H9 (cell line): ENCODE measurements around the gene KRTAP20-2. TPM values are rescaled to one million over a fixed set of nuclear protein-coding genes. Genes with fewer than 3 reads are reported as not detected.

ENCODE experiments used
- DNase-seq: peaks from one replicate; pipeline ENCODE4 v3.0.0-alpha.2; 2017
- H2AFZ ChIP-seq: one replicate; pipeline ENCODE4 v1.6.1; 2013; ENCODE audit warnings: mild to moderate bottlenecking, low read length, control low read depth, moderate library complexity
- H2AK5ac ChIP-seq: 2 replicates; pipeline ENCODE4 v1.6.1; 2013; ENCODE audit warnings: low read length, control low read depth, mixed read lengths; ENCODE audit not compliant: insufficient read length
- H2BK120ac ChIP-seq: one replicate; pipeline ENCODE4 v1.6.1; 2013; ENCODE audit warnings: low read depth, mild to moderate bottlenecking, low read length, control low read depth, inconsistent platforms; ENCODE audit not compliant: poor library complexity, severe bottlenecking
- H2BK12ac ChIP-seq: 2 replicates; pipeline ENCODE4 v1.6.1; 2013; ENCODE audit warnings: low read length, control low read depth, mixed read lengths, low read depth; ENCODE audit not compliant: insufficient read length
- H2BK15ac ChIP-seq: 2 replicates; pipeline ENCODE4 v1.6.1; 2013; ENCODE audit warnings: low read depth, low read length, control low read depth
- H2BK20ac ChIP-seq: one replicate; pipeline ENCODE4 v1.6.1; 2013; ENCODE audit warnings: low read depth, mild to moderate bottlenecking, low read length, control low read depth, inconsistent platforms; ENCODE audit not compliant: poor library complexity, severe bottlenecking
- H2BK5ac ChIP-seq: 2 replicates; pipeline ENCODE4 v1.6.1; 2013; ENCODE audit warnings: low read length, control low read depth, mixed read lengths; ENCODE audit not compliant: insufficient read length
- H3K14ac ChIP-seq: 2 replicates; pipeline ENCODE4 v1.6.1; 2013; ENCODE audit warnings: low read length, control low read depth; ENCODE audit not compliant: insufficient read depth
- H3K18ac ChIP-seq: 2 replicates; pipeline ENCODE4 v1.6.1; 2013; ENCODE audit warnings: low read depth, mild to moderate bottlenecking, mixed read lengths, low read length, control low read depth; ENCODE audit not compliant: insufficient read length
- H3K23ac ChIP-seq: 2 replicates; pipeline ENCODE4 v1.6.1; 2013; ENCODE audit warnings: low read length, control low read depth, mixed read lengths, low read depth; ENCODE audit not compliant: insufficient read length
- H3K23me2 ChIP-seq: 2 replicates; pipeline ENCODE4 v1.6.1; 2013; ENCODE audit warnings: low read depth, mild to moderate bottlenecking, mixed read lengths, low read length, control low read depth; ENCODE audit not compliant: insufficient read length, poor library complexity, severe bottlenecking
- H3K27ac ChIP-seq: 2 replicates; pipeline ENCODE4 v1.5.1; 2013; ENCODE audit warnings: low read length, control low read depth, mixed read lengths, low read depth; ENCODE audit not compliant: insufficient read length
- H3K27me3 ChIP-seq: 2 replicates; pipeline ENCODE4 v1.6.1; 2013; ENCODE audit warnings: low read length, control low read depth, inconsistent platforms; ENCODE audit not compliant: insufficient read depth
- H3K4ac ChIP-seq: 2 replicates; pipeline ENCODE4 v1.6.1; 2013; ENCODE audit warnings: low read depth, mild to moderate bottlenecking, control low read depth, inconsistent platforms, low read length, moderate library complexity
- H3K4me1 ChIP-seq: 2 replicates; pipeline ENCODE4 v1.6.1; 2013; ENCODE audit warnings: low read length, control low read depth, inconsistent platforms; ENCODE audit not compliant: insufficient read depth
- H3K4me2 ChIP-seq: 2 replicates; pipeline ENCODE4 v1.6.1; 2013; ENCODE audit warnings: low read length, control low read depth, mixed read lengths; ENCODE audit not compliant: insufficient read length, insufficient read depth
- H3K56ac ChIP-seq: 2 replicates; pipeline ENCODE4 v1.6.1; 2013; ENCODE audit warnings: low read depth, mild to moderate bottlenecking, mixed read lengths, low read length, control low read depth; ENCODE audit not compliant: insufficient read length
- H3K79me1 ChIP-seq: 2 replicates; pipeline ENCODE4 v1.6.1; 2013; ENCODE audit warnings: low read depth, mild to moderate bottlenecking, moderate library complexity, low read length, control low read depth, inconsistent platforms; ENCODE audit not compliant: insufficient read depth, poor library complexity, severe bottlenecking
- H3K79me2 ChIP-seq: 2 replicates; pipeline ENCODE4 v1.6.1; 2013; ENCODE audit warnings: low read length, control low read depth, inconsistent platforms; ENCODE audit not compliant: insufficient read depth
- H3K9ac ChIP-seq: 2 replicates; pipeline ENCODE4 v1.6.1; 2013; ENCODE audit warnings: low read length, control low read depth, mixed read lengths; ENCODE audit not compliant: insufficient read length; ENCODE audit errors: extremely low read depth
- H3K9me3 ChIP-seq: one replicate; pipeline ENCODE4 v1.6.1; 2013; ENCODE audit warnings: low read depth, low read length, inconsistent platforms; ENCODE audit not compliant: control insufficient read depth
- H3T11ph ChIP-seq: one replicate; pipeline ENCODE4 v1.6.1; 2013; ENCODE audit warnings: mild to moderate bottlenecking, low read length, control low read depth, inconsistent platforms
- H4K20me1 ChIP-seq: one replicate; pipeline ENCODE4 v1.6.1; 2013; ENCODE audit not compliant: control insufficient read depth, insufficient read length, insufficient read depth
- H4K5ac ChIP-seq: 2 replicates; pipeline ENCODE4 v1.6.1; 2013; ENCODE audit warnings: low read depth, mild to moderate bottlenecking, mixed read lengths, low read length, control low read depth; ENCODE audit not compliant: insufficient read length
- H4K8ac ChIP-seq: replicated peaks from 2 replicates; pipeline ENCODE4 v1.6.1; 2013; ENCODE audit warnings: low read length, control low read depth, mixed read lengths, low read depth; ENCODE audit not compliant: insufficient read length
- H4K91ac ChIP-seq: 2 replicates; pipeline ENCODE4 v1.6.1; 2013; ENCODE audit warnings: low read depth, mild to moderate bottlenecking, moderate library complexity, mixed read lengths, low read length, control low read depth; ENCODE audit not compliant: insufficient read length
- H3K27ac Mint-ChIP-seq, 3 experiments: 2 replicates in 2 of 3; 3 replicates in 1 of 3; pipeline ENCODE4 v1.8.0; 2020 to 2021; ENCODE audit warnings: mixed read lengths in 3 of 3, mild to moderate bottlenecking in 1 of 3, moderate library complexity in 1 of 3
- H3K27me3 Mint-ChIP-seq: 2 replicates; pipeline ENCODE4 v1.8.0; 2021; ENCODE audit warnings: low read depth, mild to moderate bottlenecking, moderate library complexity, mixed read lengths
- H3K36me3 Mint-ChIP-seq, 3 experiments: 2 replicates in 2 of 3; 3 replicates in 1 of 3; pipeline ENCODE4 v1.8.0; 2020 to 2021; ENCODE audit warnings: low read depth in 3 of 3, mixed read lengths in 3 of 3; ENCODE audit not compliant: insufficient read depth in 1 of 3
- H3K4me1 Mint-ChIP-seq, 2 experiments: 2 replicates each; pipeline ENCODE4 v1.8.0; 2020; ENCODE audit warnings: mixed read lengths in 2 of 2
- H3K4me3 Mint-ChIP-seq, 2 experiments: 2 replicates in 1 of 2; 3 replicates in 1 of 2; pipeline ENCODE4 v1.8.0; 2020 to 2021; ENCODE audit warnings: mild to moderate bottlenecking in 2 of 2, mixed read lengths in 2 of 2, moderate library complexity in 1 of 2
- H3K9me3 Mint-ChIP-seq, 2 experiments: 2 replicates in 1 of 2; 3 replicates in 1 of 2; pipeline ENCODE4 v1.8.0; 2020; ENCODE audit warnings: mild to moderate bottlenecking in 2 of 2, mixed read lengths in 2 of 2, moderate library complexity in 1 of 2
- CTCF ChIP-seq: fragments of 200-600 bp; sonication (generic); conservative IDR thresholded peaks from 3 replicates; pipeline ENCODE4 v1.8.0; 2021; ENCODE audit warnings: antibody characterized with exemption, mild to moderate bottlenecking
- WGBS: extraction: QIAGEN DNeasy Blood & Tissue Kit; methylation state at CpG from one replicate; pipeline ENCODE4 v1.1.7; 2013; ENCODE audit warnings: missing lambda C conversion rate, low lambda C conversion rate, mixed read lengths; ENCODE audit not compliant: insufficient read length; ENCODE audit errors: extremely low coverage; 5-methylcytosine and 5-hydroxymethylcytosine counted together
- total RNA-seq: library from RNA; stranded (reverse); gene quantifications from 2 replicates; pipeline ENCODE4 v1.2.1, GENCODE V29; 2021

The KRTAP20-2 gene
- total RNA-seq, 1 experiment from 2014 or later, result not detected

- Histone ChIP-seq H3K9ac (no peak overlapping the region), H3K27me3 (no peaks in the 10 kb centered on the region), H3K4me2 (no peak overlapping the region), H3K14ac (no peak overlapping the region), H2AK5ac (no peak overlapping the region), H3K23ac (no peak overlapping the region), H3K4ac (no peak overlapping the region), H2BK5ac (no peak overlapping the region), H2AFZ (no peak overlapping the region), H3K9me3 (no peaks in the 10 kb centered on the region), H2BK12ac (no peak overlapping the region), H2BK120ac (no peak overlapping the region), H3K27ac (no peak overlapping the region), H4K8ac (no peak overlapping the region), H3K18ac (no peak overlapping the region), H4K91ac (no peak overlapping the region), H2BK20ac (no peak overlapping the region), H3K23me2 (no peaks in the 10 kb centered on the region), H3K4me1 (0 out of 2 replicates have a peak, but pooled peaks cover 3% of the 10 kb centered on the region), H3K56ac (no peak overlapping the region), H3K79me2 (no peaks in the 10 kb centered on the region), H3T11ph (no peak overlapping the region), H3K79me1 (no peaks in the 10 kb centered on the region), H2BK15ac (no peak overlapping the region), H4K20me1 (no peaks in the 10 kb centered on the region), H4K5ac (no peak overlapping the region)
- Mint-ChIP-seq H3K36me3 (peaks cover 6 to 22% (median 16%) of the 10 kb centered on the region in 3 experiments), H3K27me3 (peaks cover 2% of the 10 kb centered on the region), H3K27ac (no peak overlapping the region), H3K4me1 (no peaks in the 10 kb centered on the region), H3K4me3 (no peak overlapping the region), H3K9me3 (peaks cover 13 to 42% of the 10 kb centered on the region in 2 experiments)
- no peak for DNase-seq
- no CpG with 5 or more reads among the region's 4 CpGs for WGBS
- no peak for TF ChIP-seq CTCF
These were observed 9.4 kb upstream of the KRTAP20-2 start for GRCh38 chr21:30625449-30626165.
